PC-3 (cell line): ENCODE measurements around the gene RCOR1.

ENCODE experiments used
- EZH2 ChIP-seq: fragments of 300-600 bp; sonication (generic); IDR thresholded peaks from one replicate; pipeline ENCODE4 v1.6.1; 2017; ENCODE audit warnings: antibody characterized with exemption, mild to moderate bottlenecking, low read length; ENCODE audit not compliant: unreplicated experiment
- TF ChIP-seq, protein P1 (sequence below): fragments of 300-600 bp; sonication (generic); conservative IDR thresholded peaks from 2 replicates; pipeline ENCODE4 v1.5.1; 2017; ENCODE audit warnings: antibody characterized with exemption, low read depth, mild to moderate bottlenecking, low read length

DNA sequence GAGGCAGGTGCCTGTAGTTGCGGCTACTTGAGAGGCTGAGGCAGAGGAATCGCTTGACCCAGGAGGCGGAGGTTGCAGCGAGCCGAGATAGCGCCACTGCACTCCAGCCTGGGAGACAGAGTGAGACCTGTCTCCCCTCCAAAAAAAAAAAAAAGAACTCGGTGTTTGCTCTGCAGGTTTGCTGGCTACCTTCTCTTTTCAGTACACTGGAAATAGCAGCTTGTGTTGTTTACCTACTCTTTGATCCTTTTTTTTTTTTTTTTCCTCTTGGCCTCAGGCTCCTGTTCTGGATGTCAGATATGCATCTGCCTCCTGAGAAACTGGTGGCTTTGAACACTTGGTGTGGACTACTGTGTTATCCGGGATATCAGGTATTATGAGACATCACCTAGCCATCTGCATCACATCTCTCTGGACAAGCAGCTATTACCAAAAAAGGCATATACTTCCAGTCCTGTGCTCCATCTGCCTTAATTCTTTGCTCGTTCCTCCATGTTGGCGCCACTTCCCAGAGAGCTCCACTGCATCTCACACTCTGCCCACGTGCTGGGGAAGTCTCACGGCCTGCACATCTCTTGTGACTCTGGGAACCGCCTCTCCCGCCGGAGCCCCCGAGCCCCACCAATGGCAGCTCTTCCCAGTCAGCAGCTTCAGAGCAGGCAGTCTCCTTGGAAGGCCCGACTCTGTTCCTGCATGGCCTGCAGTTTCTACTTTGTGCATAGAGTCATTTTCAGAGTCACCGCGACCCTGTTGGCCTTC is 133.9 kb downstream of the RCOR1 start:
- TF ChIP-seq, protein P1, sequence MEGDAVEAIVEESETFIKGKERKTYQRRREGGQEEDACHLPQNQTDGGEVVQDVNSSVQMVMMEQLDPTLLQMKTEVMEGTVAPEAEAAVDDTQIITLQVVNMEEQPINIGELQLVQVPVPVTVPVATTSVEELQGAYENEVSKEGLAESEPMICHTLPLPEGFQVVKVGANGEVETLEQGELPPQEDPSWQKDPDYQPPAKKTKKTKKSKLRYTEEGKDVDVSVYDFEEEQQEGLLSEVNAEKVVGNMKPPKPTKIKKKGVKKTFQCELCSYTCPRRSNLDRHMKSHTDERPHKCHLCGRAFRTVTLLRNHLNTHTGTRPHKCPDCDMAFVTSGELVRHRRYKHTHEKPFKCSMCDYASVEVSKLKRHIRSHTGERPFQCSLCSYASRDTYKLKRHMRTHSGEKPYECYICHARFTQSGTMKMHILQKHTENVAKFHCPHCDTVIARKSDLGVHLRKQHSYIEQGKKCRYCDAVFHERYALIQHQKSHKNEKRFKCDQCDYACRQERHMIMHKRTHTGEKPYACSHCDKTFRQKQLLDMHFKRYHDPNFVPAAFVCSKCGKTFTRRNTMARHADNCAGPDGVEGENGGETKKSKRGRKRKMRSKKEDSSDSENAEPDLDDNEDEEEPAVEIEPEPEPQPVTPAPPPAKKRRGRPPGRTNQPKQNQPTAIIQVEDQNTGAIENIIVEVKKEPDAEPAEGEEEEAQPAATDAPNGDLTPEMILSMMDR, result no peak
- TF ChIP-seq EZH2, result no peak
